ENCODE data around the gene TCF4.

Gene TCF4

DNA sequence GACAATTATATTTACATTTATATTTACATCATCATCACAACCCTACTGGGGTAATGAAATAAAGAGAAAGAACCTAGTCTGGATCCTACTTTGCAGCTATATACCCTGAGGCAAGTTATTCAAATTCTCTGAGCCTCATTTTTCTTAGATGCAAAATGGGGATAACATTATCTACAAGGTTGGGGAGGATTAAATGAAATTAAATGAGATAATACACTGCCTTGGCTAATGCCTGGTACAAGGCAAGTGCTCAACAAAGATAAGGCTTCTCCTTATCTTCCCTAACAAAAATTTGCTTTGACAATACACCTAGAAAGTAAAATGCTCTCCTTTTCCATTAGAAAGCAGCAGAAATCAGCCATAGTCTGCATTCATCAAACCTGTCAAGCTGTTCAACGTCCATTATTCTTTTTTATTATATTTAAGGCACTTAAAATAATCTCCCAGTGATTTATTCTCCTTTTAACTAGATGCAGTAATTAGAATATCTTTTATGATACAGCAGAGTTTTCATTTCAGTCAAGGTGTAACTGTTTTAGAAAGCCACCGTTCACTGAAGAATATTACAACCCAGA is 44.8 kb downstream of the TCF4 start:
- no peak for DNase-seq

DNA sequence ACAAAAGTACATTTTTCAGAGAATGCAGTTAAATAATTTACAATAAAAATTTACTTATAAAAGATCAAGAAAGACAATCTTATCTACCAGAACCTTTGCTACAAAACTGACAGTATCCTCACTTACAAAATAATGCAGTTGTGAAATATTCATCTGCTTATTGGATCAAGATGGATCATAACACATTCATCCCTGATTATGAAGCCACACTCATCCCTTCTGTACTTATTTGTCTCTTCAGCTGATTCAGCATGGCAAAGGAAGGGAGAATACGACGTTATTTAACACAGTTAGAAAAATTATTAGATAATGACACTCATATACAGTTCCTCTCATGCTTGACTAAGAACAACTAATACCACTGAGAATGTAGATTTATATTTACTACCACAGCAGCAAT is 46.4 kb downstream of the TCF4 start:
- DNase-seq = no peak

DNA sequence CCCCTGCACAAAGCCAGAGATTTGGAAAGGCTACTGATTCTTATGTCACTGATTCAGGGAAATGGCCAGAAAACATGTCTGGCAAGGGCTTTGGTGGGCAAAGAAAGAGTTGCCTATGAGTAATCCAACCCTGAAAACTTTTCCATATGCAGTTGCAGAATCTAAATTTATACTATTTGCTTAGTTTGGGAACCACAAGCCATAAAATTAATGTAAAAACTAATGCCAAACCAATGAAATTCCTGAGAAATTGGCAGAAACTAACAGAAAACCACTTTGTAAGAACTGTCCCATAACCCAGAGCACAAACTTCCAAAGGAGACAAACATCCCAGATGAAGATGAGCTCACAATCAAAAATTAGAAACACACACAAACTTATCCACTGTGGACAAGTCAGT is 48.8 kb downstream of the TCF4 start:
- peak; percentile 6 for DNase-seq

DNA sequence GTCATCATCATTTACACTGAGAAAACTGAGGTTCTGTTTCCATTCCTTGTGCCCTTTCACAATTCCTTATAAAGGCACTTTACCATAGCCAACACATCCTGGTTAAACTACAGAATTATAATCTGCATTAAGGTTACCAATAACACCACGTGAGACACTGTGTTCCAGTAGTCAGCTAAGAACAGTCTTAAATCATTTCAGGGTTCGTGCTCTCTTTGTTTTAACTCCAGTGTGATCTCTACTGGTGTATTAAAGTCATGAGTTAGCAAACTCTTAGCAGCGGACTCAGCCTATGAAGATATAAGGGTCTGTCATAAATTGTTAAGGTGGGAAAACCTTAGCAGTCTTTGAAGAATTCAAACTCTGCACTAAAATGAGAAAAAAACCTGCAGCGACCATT is 53.0 kb downstream of the TCF4 start:
- DNase-seq = no peak

DNA sequence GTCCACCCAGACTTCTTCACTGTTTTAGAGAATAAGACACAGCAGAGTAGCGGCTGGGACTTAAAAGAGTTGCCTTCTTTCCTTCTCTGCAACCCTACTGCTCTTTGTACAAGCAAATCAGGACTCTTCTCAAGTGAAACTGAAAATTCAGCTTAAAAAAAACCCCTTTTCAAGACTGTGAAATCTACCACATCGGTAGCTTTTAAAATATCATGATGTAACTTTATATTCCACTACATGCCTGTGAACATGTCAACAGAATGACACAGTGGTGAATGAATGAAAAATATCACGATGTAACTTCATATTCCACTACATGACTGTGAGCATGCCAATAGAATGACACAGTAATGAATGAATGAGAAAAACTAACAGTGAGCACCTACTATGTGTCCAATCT is 53.4 kb downstream of the TCF4 start:
- peak; percentile 42 for DNase-seq

DNA sequence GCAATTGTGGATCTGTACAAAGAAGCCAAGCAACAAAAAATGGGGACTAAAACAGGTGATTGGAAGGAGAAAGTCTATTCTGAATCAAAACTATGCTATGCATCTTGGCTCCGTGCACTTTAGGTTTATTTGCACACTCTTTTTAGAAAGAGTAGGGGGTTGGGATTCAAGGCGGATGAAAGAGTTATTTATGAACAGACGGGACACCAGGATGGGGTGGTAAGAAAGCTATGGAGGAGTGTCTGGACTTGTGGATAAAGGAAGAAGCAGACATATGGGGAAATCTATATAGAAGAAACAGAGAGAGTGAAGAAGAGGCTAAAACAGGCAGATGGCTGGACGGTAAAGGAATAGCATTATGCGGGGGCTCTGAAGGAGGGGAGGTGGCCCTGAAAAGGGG is 57.8 kb downstream of the TCF4 start:
- DNase-seq = no peak

DNA sequence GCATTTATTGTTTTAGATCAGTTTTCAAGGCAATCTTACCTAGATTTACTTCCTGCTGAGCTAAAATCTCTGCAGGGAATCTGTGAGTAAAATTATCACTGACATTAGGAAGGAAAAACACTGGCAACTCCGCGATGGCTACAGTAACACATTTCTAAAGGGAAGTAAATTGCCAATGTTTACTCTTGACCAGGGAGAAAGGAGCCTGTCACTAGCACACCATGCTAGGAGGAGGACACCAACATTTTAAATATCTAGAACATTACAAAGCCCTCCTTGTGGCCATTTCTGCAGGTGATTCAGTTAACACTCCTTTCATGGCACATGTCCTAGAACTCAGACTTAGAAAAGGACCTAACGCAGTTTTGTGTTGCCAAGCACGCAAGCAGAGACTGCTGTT is 58.4 kb downstream of the TCF4 start:
- DNase-seq = no peak

DNA sequence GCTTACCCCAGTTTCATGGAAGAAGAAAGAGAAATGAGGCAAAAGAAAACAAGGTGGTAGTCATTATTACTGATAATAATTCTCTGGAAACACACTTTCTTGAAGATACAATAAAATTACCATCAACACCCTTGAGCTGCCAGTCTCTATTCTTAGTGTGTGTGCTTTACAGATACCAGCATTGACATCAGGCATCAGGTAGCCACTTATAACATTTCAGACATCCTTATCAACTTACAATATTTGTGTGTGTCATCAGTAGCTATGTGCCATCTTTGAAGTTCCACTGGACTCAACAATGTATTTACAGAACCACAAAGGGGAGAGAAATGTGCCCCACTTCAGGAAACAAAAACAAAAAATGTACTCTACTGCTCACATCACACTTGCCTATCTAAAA is 62.1 kb downstream of the TCF4 start:
- DNase-seq = no peak

DNA sequence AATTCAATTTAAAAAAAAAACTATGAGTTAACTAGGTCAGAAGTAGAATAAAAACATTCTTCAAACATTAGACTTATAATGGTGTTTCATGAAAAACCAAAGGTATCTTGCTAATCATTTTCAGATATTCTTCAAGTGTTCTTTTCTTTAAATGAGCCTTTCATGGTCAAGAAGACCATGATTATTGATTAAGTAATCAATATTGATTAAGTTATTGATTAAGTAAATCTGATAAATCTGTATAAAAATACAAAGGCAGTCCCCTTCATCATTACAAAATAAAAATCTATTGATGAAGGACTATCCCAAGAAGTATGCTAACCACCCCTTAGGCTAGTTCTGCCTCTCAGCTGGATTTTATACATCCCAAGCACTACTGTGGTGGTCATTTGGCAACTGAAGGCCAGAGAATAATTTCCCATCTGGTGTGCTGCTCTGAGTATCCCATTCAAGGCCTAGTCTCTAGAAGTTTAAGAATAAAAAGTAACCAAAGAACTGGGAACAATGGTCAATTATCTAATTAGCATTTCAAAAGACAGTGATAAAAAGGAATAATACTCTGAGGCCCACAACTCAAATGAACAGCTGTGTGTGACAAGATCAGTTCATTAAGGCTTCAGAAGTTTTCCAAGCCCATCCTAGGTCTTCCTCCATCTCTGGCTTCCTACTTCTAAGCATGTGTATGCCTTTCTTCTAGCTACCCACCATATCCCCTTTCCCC is 63.5 kb downstream of the TCF4 start:
- no peak for DNase-seq

DNA sequence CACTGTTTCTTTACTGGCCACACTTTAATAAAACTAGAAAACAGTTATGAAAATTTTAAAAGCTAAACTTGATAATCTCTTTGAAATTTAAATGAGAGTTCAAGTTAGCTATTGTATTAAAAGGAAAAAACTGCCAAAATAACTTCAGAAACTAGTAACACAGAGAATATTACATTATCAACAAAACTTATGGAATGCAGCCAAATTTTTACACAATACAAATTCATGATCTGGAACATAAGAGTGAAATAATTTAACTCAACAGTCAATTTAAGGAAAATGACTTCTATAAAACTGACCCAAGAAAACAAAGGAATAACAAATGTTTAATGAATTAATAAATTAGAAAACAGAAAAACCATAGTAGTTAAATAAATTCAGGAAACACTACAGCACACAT is 65.0 kb downstream of the TCF4 start:
- no peak for DNase-seq

DNA sequence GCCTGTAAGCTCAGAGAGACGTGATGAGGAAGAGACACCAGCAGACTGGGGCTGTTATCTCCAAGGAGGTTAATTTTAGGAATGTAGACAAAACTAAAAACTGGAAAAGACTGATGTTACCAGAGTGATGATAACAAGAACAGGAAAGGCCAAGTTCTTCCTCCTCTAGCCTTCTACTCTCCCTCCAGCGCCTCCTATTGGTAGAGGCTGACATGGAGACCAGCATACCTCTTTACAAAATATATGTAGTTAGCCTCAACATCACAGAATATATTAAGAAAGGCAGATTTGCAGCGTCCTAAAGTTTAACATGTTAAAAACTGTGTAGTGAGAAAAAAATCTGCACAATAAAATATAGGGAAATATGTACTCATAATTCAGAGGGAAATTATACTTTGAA is 66.0 kb downstream of the TCF4 start:
- DNase-seq = no peak

DNA sequence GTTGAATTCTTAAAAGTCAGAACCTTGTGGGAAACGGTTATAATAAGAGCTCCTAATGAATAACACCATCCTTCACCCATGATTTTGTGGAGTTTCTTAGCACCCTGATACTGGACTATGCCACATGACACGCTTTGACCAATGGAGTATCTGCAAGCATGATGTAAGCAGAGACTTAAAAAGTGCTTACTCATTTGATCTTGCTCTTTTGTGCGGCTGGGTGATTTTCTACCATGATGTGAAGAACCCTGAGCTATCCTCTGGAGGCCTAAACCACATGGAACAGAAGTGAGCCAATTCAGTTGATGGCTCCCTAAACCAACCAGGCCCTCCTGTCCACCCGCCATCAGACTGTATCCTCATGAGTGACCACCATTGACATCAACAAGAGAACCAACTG is 70.9 kb downstream of the TCF4 start:
- DNase-seq = no peak

DNA sequence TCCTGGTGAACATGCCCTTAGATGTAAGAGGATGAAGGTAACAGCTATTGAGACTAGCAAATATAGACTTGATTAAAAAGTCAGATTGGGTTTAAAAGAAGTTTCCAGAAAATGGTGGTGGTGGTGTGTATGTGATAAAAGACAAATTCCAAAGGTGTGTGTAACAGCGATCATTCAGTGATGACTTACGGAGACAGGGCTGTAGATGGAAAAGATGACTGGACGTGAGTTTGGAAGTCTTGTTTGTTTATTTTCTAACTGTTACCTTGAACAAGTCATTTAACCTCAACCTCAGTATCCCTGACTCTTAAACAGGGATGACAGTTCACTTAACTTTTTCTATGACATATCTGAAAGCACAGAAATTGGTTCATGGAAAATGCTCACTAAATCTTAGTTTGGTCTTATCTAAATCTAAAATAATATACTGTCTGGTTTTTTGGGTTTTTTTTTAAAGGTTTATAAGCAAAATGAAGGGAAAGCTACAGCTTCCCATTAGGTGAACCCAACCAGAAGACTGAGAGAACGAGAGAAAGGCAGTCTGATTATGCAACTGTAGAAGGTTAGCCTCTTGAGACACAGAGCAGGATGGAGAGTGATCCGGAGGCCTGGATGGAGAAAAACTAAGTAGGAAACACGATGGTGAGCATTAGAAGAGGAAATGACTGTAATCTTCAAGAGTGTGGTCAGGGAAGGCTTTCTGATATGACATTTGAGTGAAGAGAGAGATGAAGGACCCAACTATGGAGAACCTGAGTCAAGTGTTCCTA is 71.9 kb downstream of the TCF4 start:
- peak; percentile 59 for DNase-seq

DNA sequence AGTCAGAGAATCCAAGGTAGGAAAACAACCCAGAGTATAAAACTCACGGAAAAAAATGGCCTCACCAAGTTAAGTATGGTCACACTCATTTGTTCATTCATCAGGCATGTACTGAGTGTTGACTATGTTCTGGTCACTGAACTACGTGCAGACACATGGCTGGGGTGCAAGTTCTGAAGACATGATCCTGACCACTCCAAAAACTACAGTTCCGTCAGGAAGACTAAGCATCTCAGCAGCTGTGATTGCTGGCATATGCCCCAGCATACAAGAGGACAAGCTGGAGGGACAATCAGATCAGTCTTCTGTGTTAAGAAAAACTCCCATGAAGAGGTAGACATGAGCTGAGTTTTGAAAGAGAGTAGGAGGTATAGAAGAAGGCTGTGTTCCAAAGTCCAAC is 72.8 kb downstream of the TCF4 start:
- DNase-seq = no peak

DNA sequence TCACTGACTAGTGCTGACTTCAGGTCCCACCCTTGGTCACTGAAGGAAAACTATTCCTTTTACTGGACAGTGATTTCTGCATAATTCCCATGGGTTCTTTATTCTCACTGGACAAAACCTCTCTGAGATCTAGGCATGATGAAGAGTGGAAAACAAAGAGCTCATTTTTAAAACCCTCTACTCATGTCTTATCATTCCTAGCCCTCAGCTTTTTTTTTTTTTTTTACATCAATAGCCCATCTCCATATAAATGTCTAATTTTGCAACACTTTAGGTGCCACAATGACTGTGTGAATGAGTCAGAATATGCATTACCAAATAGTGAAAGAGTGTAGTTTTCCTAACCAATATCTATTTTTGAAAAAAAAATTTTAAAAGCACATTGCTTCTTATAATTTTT is 74.8 kb downstream of the TCF4 start:
- no peak for DNase-seq

DNA sequence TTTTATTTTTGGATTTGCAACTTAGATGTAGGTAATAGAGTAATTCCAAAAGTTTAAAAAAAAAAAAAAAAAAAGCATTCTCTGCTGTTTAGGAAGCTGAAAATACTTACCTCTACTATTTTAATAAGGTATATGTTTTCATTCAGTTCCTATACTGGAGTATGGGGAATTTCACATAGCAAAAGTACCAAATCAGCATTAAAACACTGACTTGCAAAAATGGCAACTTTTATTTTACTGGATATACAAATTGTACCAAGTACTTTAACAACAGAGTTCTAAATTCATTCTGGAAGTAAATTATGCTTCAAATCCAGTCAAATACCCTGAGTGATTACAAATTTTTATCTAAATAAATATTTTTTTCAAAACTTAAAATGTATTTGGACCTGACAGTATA is 76.7 kb downstream of the TCF4 start:
- DNase-seq = no peak

DNA sequence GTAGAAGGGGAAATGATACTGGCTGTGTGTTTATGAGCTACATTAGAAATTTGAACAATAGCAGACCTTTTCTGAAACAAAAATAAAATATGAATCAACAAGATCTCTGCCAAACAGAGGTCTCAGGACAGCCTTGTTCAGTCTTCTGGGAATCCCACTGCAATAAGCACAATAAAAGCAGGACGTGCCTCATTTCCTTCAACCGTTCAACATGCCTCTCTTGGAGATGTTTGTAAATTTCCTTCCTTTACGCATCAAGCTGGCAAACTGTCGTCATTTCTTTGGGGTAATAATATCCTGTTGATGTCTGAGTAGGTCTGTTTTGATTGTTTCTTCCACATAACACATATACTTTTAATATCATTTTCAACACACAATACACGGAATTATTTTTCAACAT is 77.2 kb downstream of the TCF4 start:
- peak; percentile 68 for DNase-seq

DNA sequence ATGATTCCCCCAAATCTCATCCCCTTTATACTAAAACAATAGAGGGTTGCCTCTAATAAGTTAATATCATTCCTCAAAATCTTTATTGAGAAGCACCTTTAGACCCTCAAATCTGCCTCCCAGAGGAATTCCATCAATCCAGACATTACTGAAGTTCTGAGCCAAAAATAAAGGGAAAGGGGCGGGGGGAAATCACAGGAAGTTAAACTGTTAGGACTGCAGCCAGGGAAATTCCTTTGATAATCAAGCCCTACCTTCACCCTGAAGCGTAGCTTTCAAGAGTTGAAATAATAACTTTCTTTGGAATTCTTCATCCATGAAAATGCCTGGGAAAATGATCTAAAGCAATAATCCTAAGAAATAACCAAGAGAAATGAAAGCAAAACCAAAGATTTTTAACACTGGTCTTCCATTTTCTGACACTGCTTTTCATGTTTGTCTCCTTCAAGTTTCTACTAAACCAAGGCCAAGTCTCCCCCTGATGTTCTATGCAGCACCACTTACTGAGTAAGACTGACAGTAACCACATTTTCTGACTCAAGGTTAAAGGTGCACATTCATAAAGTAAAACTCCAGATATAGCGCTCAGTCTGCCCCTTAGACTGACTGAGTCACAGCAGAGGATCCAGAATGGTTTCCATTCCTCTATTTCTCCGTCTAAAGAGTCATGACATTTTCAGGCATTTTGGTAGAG is 78.2 kb downstream of the TCF4 start:
- DNase-seq = peak; percentile 90

DNA sequence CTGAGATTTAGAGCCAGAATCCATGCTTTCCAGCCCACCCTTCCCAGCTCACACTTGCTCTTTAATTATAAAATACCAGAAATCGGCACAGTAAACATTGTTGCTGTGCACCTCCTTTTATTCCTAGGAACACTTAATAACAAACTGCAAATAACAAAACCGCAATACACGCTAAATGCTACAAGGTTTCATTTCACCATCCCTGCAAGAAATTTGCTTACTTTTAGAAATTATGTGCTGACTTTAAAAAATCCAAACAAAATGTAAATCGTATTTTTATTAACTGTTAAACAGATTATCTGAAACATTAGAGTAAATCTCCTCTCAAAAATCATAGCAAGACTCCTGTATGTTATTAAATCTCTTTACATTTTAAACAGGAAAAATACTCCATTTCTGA is 79.3 kb downstream of the TCF4 start:
- no peak for DNase-seq

DNA sequence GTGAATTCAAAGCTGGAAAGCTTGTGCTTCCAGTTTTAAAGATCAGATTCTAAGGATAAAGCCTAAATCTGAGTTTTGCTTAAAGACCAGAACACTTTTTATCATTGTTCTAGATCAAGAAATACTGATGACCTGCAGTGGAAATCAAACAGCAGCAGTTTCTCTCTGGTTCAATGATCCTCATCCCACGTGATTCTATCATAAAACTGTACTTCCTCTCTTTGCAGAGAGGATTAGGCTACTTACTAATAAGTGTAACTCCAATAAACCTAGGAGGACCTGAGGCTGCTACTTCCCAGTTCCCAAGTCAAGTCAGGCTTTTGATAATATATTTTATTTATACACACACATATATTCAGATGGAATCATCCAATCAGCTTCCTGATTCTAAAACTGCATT is 81.9 kb downstream of the TCF4 start:
- DNase-seq = no peak

DNA sequence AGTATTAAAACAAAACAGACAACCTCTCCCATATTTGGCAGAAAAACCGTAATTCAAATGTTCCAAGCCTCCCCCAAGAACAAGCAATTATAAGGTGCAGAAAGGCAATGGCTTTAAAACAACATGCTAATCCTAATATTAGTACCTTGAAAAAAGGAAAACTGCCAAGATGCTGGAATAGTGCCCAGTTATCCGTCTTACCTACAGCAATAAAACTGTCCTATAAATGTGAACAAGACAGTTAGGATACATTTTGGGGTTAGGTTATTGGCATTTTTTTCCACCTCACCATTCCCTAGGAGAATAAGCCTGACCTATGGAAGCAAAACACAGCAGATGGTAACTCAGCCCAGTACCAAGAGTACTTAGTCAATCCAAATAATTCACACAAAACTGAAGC is 83.2 kb downstream of the TCF4 start:
- no peak for DNase-seq

DNA sequence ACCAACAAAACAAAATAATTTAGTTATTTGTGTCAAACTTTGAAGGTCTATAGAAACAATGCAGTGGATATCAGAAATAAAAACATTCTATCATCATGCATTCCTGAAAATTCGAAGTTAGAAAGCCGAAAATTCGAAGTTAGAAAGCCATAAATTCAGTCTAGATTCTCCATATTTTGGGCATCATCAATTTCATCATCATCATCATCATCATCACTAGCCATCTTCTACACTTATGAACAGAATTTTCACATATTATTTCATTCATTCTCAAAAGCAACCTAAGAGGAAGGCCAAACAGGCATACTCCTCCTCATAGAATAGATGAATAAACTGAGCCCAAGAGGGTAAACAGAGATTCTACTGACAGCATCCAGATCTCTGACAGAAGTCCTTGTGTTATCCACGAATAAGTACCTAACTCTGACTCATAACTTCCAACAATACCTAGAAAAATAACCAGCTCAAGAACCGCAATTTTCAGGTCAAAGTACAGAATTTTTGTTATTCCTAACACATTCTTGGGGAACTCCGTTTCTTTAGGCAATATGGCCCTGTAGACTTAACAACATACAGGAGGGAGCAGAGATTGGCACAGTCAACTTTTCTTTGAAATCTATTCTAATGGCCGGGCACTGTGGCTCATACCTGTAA is 84.7 kb downstream of the TCF4 start:
- no peak for DNase-seq

DNA sequence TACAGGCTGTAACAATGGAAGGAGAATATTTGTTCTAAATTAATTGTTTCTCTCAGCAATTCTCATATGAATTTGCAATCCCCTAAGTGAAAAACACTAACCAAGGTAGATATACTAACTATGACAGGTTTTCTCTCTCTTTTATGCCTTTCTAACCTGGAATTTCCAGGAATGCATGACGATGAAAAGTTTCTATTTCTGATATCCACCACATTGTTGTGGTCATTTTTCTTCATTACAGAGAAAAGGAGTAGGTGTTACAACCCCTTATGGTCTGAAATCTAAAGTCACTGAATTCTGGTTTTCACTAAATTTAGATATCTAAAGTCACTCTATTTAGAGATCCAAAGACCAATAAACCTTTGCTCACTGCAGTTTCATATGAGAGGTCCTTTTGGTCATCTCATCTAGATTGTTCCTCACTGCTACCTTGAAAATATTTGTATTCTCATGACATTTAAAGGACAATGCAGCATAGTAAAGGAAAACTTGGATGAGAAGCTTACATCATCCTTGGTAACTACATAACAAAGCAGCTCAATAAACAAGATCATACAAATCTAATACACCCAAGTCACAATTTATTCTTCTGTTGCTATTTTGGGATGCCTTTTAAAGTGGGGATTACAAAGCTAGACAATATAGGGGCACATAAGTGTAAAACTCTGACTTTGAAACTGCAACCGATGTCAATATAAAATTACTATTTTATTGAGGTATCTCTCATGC is 85.8 kb downstream of the TCF4 start:
- DNase-seq = peak; percentile 27

Data from EL (cell line).